CD4-positive, CD25-positive, alpha-beta regulatory T cell (primary cell): Measurements from ENCODE around the gene GABBR2. TPM values are rescaled to one million over a fixed set of nuclear protein-coding genes. Genes with fewer than 3 reads are reported as not detected.
"Not testable (repeated sequence)": the region's sequence is repeated elsewhere in the genome, so short reads cannot be mapped to it uniquely, and the experiment has no call there.

Experiments used
- ATAC-seq, 2 donors: fragments of 150-1000 bp; cut with Tn5 transposase; one replicate each; pipeline ENCODE4 v1.10.0; 2021; ENCODE audit warnings: low read depth in 2 of 2, moderate number of reproducible peaks in 2 of 2, moderate library complexity in 1 of 2
- DNase-seq, 3 donors: peaks; one replicate each; pipeline versions ENCODE4 v3.0.0 to v3.0.0-alpha.2; 2012 to 2022; ENCODE audit warnings: mixed read lengths in 1 of 3
- H3K27ac ChIP-seq: one replicate; pipeline ENCODE4 v1.7.0; 2013; ENCODE audit warnings: mild to moderate bottlenecking, low read length; ENCODE audit not compliant: insufficient read depth, poor library complexity, severe bottlenecking
- H3K27me3 ChIP-seq: one replicate; pipeline ENCODE4 v1.7.0; 2013; ENCODE audit warnings: low read length; ENCODE audit not compliant: control insufficient read depth, insufficient read depth
- H3K36me3 ChIP-seq: one replicate; pipeline ENCODE4 v1.7.0; 2013; ENCODE audit warnings: mild to moderate bottlenecking, low read length, moderate library complexity; ENCODE audit not compliant: control insufficient read depth, insufficient read depth
- H3K4me1 ChIP-seq: 2 replicates; pipeline ENCODE4 v1.7.0; 2013; ENCODE audit warnings: mild to moderate bottlenecking, low read length; ENCODE audit not compliant: insufficient read depth, control insufficient read depth, poor library complexity, severe bottlenecking
- H3K4me3 ChIP-seq: one replicate; pipeline ENCODE4 v1.7.0; 2013; ENCODE audit warnings: low read depth, mild to moderate bottlenecking, low read length, moderate library complexity
- H3K9me3 ChIP-seq, 2 experiments: 1 replicate in 1 of 2; 2 replicates in 1 of 2; pipeline ENCODE4 v1.7.0; 2013; ENCODE audit warnings: low read length in 2 of 2, mild to moderate bottlenecking in 1 of 2, moderate library complexity in 1 of 2; ENCODE audit not compliant: control insufficient read depth in 2 of 2
- H3K27ac Mint-ChIP-seq, 3 donors: one replicate each; pipeline ENCODE4 v1.8.0; 2020 to 2022; ENCODE audit warnings: mild to moderate bottlenecking in 3 of 3, mixed read lengths in 3 of 3, moderate library complexity in 2 of 3
- H3K27me3 Mint-ChIP-seq: one replicate; pipeline ENCODE4 v1.8.0; 2022; ENCODE audit warnings: mild to moderate bottlenecking, mixed read lengths
- H3K36me3 Mint-ChIP-seq: one replicate; pipeline ENCODE4 v1.8.0; 2020; ENCODE audit warnings: mixed read lengths
- H3K4me1 Mint-ChIP-seq, 4 donors: one replicate each; pipeline ENCODE4 v1.8.0; 2020 to 2022; ENCODE audit warnings: mixed read lengths in 4 of 4, mild to moderate bottlenecking in 1 of 4
- H3K4me3 Mint-ChIP-seq, 4 donors: one replicate each; pipeline ENCODE4 v1.8.0; 2020 to 2022; ENCODE audit warnings: mild to moderate bottlenecking in 4 of 4, mixed read lengths in 4 of 4, moderate library complexity in 3 of 4
- H3K9me3 Mint-ChIP-seq, 7 donors: one replicate each; pipeline ENCODE4 v1.8.0; 2020 to 2022; ENCODE audit warnings: mixed read lengths in 7 of 7, mild to moderate bottlenecking in 3 of 7, moderate library complexity in 2 of 7
- polyA plus RNA-seq, 4 donors: library from polyadenylated mRNA; unstranded; fragments of 300-500 nt; fragmentation: Illumina TruSeq; gene quantifications; one replicate each; pipeline ENCODE4 v1.2.3, GENCODE V29; 2021
- total RNA-seq: library from RNA; stranded (reverse); gene quantifications from one replicate; pipeline ENCODE4 v1.2.3, GENCODE V29; 2022

Gene GABBR2
- total and polyA plus RNA-seq, 5 donors from 2014 or later, result not detected

DNA sequence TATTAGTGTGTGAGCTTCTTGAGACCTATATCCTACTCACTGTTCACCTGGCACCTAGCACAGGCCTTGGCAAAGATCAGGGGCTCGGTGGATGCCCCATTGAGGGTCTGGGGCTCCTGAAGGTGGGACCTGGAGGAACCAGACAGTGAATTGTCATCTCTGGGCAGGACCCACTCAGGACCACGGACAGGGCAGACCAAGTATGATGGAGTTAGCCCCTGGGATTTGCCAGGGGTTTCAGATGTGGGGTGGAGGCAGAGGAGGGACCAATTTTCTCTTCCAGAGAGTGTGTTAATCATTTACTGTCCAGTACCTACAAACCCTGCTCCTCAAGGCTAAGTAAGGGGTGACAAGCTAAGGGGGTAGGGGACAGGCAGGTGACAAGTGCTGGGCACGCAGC lies 424.0 kb downstream of the GABBR2 start:
- peaks cover 2% of the 10 kb centered on the region for H3K27me3 ChIP-seq
- peaks cover 22% of the 10 kb centered on the region for H3K27me3 Mint-ChIP-seq
- ATAC-seq, result no peak
- H3K27ac Mint-ChIP-seq, result no peak overlapping the region
- no peaks in the 10 kb centered on the region for H3K36me3 ChIP-seq
- H3K4me1 Mint-ChIP-seq, result no peaks in the 10 kb centered on the region
- no peaks in the 10 kb centered on the region for H3K36me3 Mint-ChIP-seq
- no peaks in the 10 kb centered on the region for H3K9me3 ChIP-seq
- no peaks in the 10 kb centered on the region for H3K4me1 ChIP-seq
- no peak overlapping the region for H3K27ac ChIP-seq
- DNase-seq, result no peak
- no peak overlapping the region for H3K4me3 ChIP-seq
- no peak overlapping the region for H3K4me3 Mint-ChIP-seq
- no peaks in the 10 kb centered on the region for H3K9me3 Mint-ChIP-seq

DNA sequence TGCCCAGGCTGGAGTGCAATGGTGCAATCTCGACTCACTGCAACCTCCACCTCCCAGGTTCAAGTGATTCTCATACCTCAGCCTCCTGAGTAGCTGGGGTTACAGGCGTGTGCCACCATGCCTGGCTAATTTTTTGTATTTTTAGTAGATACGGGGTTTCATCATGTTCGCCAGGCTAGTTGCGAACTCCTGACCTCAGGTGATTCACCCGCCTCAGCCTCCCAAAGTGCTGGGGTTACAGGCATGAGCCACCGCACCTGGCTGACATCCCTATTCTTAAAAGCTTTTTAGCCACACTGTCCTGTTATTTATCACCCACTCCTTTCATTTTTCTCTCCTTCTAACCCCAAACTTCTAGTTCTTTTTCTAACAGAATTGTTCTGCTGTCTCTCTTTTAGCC lies 425.6 kb downstream of the GABBR2 start:
- ATAC-seq, H3K36me3 Mint-ChIP-seq, H3K9me3 ChIP-seq, H3K4me1 ChIP-seq, H3K27ac ChIP-seq, H3K27me3 ChIP-seq, H3K4me3 ChIP-seq, H3K4me1 Mint-ChIP-seq, DNase-seq, H3K36me3 ChIP-seq, H3K9me3 Mint-ChIP-seq, H3K4me3 Mint-ChIP-seq: not testable (repeated sequence)
- Mint-ChIP-seq H3K27ac (peak overlapping the region in 1 of 3 donors; percentile 64), H3K27me3 (peaks cover 27% of the 10 kb centered on the region)

DNA sequence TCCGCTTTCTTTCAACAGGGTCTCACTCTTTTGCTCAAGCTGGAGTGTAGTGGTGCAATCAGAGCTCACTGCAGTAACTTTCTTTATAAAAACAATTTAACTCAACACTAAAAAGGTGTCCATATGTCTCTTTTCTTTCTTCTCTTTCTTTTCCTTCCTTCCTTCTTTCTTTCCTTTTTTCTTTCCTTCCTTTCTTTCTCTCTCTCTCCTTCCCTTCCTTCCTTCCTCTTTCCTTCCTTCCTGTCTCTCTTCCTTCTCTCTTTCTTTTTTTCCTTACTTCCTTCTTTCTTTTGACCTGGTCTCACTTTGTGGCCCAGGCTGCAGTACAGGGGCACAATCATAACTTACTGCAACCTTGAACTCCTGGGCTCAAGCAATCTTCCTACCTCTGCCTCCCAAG lies 427.5 kb downstream of the GABBR2 start:
- H3K4me1 Mint-ChIP-seq, result no peaks in the 10 kb centered on the region
- Histone ChIP-seq H3K4me3 (no peak overlapping the region), H3K4me1 (no peaks in the 10 kb centered on the region), H3K36me3 (no peaks in the 10 kb centered on the region), H3K9me3 (no peaks in the 10 kb centered on the region), H3K27ac (no peak overlapping the region), H3K27me3 (peaks cover 2% of the 10 kb centered on the region)
- H3K27ac Mint-ChIP-seq, result no peak overlapping the region
- peaks cover 40% of the 10 kb centered on the region for H3K27me3 Mint-ChIP-seq
- ATAC-seq (no peak), DNase-seq (no peak)
- no peaks in the 10 kb centered on the region for H3K36me3 Mint-ChIP-seq
- no peak overlapping the region for H3K4me3 Mint-ChIP-seq
- peaks cover 0 to 1% (median 0%) of the 10 kb centered on the region in 7 donors for H3K9me3 Mint-ChIP-seq

DNA sequence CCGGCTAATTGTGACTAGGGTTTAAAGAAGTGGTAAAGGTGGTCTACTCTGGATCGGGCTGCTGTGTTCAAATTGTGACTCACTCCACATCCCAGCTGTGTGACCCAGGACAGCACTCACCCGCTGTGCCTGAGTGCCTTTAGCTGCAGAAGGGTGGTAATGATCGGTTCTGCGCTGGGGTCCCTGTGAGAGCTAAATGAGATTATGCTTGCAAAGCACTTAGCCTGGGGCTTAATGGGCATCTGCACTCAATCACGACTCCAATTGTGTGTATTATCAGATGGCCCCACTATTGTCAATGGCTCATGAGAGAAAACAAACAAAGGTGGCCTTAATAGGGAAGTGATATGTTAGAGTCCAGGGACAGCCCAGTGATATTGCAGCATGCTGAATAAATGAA lies 428.2 kb downstream of the GABBR2 start:
- H3K27ac Mint-ChIP-seq, result no peak overlapping the region
- H3K36me3 ChIP-seq, result no peaks in the 10 kb centered on the region

DNA sequence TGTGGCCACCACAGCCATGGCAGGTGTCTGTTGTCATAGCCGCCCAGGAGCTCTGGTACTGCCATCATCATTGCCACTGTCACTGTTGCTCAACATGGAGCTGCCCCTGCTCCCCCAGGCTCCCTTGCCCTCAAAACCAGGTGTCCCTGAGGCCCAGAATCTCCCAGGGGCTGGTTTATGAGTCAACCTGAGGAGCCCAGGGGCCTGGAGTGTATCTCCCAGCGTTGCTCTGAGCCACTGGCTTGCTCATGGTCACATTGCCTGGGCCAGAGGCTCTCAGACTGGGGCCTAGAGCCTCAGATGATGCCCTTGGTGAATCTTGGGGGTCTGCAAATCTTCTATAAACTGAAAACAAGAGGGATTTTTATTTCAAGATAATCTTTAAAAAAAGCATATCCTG lies 428.6 kb downstream of the GABBR2 start:
- H3K9me3 ChIP-seq, result no peaks in the 10 kb centered on the region

More for the DNA sequence above, 428.2 kb downstream of the GABBR2 start:
- Mint-ChIP-seq H3K9me3 (peaks cover 0 to 1% (median 0%) of the 10 kb centered on the region in 7 donors), H3K4me3 (no peak overlapping the region), H3K27me3 (peaks cover 43% of the 10 kb centered on the region), H3K4me1 (no peaks in the 10 kb centered on the region), H3K36me3 (no peaks in the 10 kb centered on the region)
- H3K9me3 ChIP-seq, result no peaks in the 10 kb centered on the region
- no peak overlapping the region for H3K4me3 ChIP-seq
- no peaks in the 10 kb centered on the region for H3K4me1 ChIP-seq
- H3K27me3 ChIP-seq, result peaks cover 2% of the 10 kb centered on the region
- DNase-seq, result no peak
- no peak overlapping the region for H3K27ac ChIP-seq
- ATAC-seq, result no peak

DNA sequence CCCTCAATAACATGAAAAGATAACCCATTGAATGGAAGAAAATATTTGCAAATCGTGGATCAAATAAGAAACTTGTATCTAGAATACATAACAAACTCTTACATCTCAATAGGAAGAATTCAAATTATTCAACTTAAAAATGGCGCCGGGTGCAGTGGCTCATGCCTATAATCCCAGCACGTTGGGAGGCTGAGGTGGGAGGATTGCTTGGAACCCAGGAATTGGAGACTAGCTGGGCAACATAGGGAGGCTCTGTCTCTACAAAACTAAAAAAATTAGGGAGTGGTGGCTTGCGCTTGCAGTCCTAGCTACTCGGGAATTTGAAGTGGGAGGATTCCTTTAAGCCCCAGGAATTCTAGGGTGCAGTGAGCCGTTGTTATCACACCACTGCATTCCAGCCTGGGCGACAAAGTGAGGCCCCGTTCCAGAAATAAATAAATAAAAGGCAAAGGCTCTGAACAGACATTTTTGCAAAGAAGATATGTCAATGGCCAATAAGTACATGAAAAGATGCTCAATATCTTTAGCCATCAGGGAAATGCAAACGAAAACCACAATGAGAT lies 431.7 kb downstream of the GABBR2 start:
- H3K9me3 Mint-ChIP-seq, result peaks cover 0 to 1% (median 0%) of the 10 kb centered on the region in 7 donors
- peaks cover 42% of the 10 kb centered on the region for H3K27me3 Mint-ChIP-seq
- Histone ChIP-seq H3K9me3 (no peaks in the 10 kb centered on the region), H3K4me1 (no peaks in the 10 kb centered on the region), H3K36me3 (no peaks in the 10 kb centered on the region), H3K27ac (no peak overlapping the region), H3K4me3 (no peak overlapping the region), H3K27me3 (peaks cover 2% of the 10 kb centered on the region)
- no peaks in the 10 kb centered on the region for H3K4me1 Mint-ChIP-seq
- no peak for DNase-seq
- ATAC-seq, result no peak
- H3K36me3 Mint-ChIP-seq, result no peaks in the 10 kb centered on the region
- H3K27ac Mint-ChIP-seq, result no peak overlapping the region
- no peak overlapping the region for H3K4me3 Mint-ChIP-seq

More for the DNA sequence above, 428.6 kb downstream of the GABBR2 start:
- no peak overlapping the region for H3K4me3 ChIP-seq
- no peaks in the 10 kb centered on the region for H3K36me3 Mint-ChIP-seq
- no peak overlapping the region for H3K27ac ChIP-seq
- no peak for DNase-seq
- peaks cover 2% of the 10 kb centered on the region for H3K27me3 ChIP-seq
- peaks cover 44% of the 10 kb centered on the region for H3K27me3 Mint-ChIP-seq
- no peak for ATAC-seq
- H3K9me3 Mint-ChIP-seq, result peaks cover 0 to 1% (median 0%) of the 10 kb centered on the region in 7 donors
- no peaks in the 10 kb centered on the region for H3K4me1 Mint-ChIP-seq
- no peak overlapping the region for H3K27ac Mint-ChIP-seq
- H3K36me3 ChIP-seq, result no peaks in the 10 kb centered on the region
- H3K4me3 Mint-ChIP-seq, result no peak overlapping the region
- H3K4me1 ChIP-seq, result no peaks in the 10 kb centered on the region

DNA sequence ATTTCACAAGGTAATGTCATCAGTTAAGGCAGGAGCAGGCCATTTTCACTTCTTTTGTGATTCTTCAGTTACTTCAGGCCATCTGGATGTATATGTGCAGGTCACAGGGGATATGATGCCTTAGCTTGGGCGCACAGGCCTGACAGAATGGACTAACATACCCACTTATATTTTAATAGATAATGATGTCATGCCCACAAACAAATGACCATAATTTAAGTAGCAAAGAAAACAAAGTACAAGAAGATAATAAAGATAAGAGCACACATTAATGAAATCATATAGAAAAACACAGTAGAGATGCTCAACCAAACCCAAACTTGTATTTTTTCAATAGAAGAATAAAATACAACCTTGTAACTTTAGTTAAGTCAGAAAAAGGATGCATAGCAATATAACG lies 433.6 kb downstream of the GABBR2 start:
- ATAC-seq, result no peak
- no peak overlapping the region for H3K27ac Mint-ChIP-seq
- no peak overlapping the region for H3K4me3 Mint-ChIP-seq
- no peak overlapping the region for H3K4me3 ChIP-seq
- H3K9me3 ChIP-seq, result no peaks in the 10 kb centered on the region
- no peak for DNase-seq
- H3K27ac ChIP-seq, result no peak overlapping the region
- no peaks in the 10 kb centered on the region for H3K4me1 Mint-ChIP-seq
- peaks cover 0 to 1% (median 0%) of the 10 kb centered on the region in 7 donors for H3K9me3 Mint-ChIP-seq
- no peaks in the 10 kb centered on the region for H3K27me3 ChIP-seq
- no peaks in the 10 kb centered on the region for H3K4me1 ChIP-seq
- no peaks in the 10 kb centered on the region for H3K36me3 ChIP-seq
- peaks cover 40% of the 10 kb centered on the region for H3K27me3 Mint-ChIP-seq
- no peaks in the 10 kb centered on the region for H3K36me3 Mint-ChIP-seq

DNA sequence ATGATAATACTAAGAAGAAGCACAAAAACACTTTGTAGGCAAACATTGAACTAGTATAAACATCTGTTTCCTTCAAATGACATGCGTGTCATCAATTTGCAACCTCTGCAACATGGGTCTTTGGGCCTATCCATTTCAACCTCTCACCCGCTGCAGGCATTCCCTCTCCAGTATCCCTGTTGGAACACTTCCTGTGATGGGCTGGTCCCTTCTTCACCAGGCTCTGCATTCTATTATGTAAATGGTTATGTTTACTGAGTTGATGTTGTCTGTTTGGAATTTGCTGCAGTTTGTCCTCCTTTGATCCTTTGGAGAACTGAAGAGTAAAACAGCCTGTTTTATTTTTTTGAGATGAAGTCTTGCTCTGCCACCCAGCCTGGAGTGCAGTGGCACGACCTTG lies 436.7 kb downstream of the GABBR2 start:
- no peaks in the 10 kb centered on the region for H3K9me3 ChIP-seq
- no peak overlapping the region for H3K4me3 ChIP-seq
- no peak overlapping the region for H3K27ac ChIP-seq
- no peaks in the 10 kb centered on the region for H3K27me3 ChIP-seq
- Mint-ChIP-seq H3K27me3 (peaks cover 31% of the 10 kb centered on the region), H3K9me3 (no peaks in the 10 kb centered on the region), H3K36me3 (no peaks in the 10 kb centered on the region), H3K27ac (no peak overlapping the region), H3K4me3 (no peak overlapping the region), H3K4me1 (no peaks in the 10 kb centered on the region)
- ATAC-seq (no peak), DNase-seq (no peak)
- H3K36me3 ChIP-seq, result no peaks in the 10 kb centered on the region
- no peaks in the 10 kb centered on the region for H3K4me1 ChIP-seq
